GM18519 (cell line): ENCODE data around the gene GPR25.

ENCODE experiments used
- ATAC-seq: cut with Tn5 transposase; IDR thresholded peaks from one replicate; pipeline ENCODE4 v1.9.1; 2021; ENCODE audit warnings: mild to moderate bottlenecking, moderate library complexity; ENCODE audit not compliant: unreplicated experiment, low FRiP score

The GPR25 gene

GRCh38 chr1:200872446-200873115, at the start of gene GPR25:
TSS of gene GPR25 (plus strand) at chr1:200872981. CDS start at chr1:200873038, 57 bp downstream.
- ATAC-seq = no peak

- no peak for ATAC-seq
These were observed 41.7 kb upstream of the GPR25 start for GRCh38 chr1:200831091-200831490.

GRCh38 chr1:200834383-200834782, 38.4 kb upstream of the GPR25 start:
- ATAC-seq = no peak

- no peak for ATAC-seq
These were observed 36.6 kb upstream of the GPR25 start for GRCh38 chr1:200836213-200836612.

GRCh38 chr1:200837931-200838571, 34.7 kb upstream of the GPR25 start:
- no peak for ATAC-seq

GRCh38 chr1:200838676-200839445, 33.9 kb upstream of the GPR25 start:
- ATAC-seq = no peak

- no peak for ATAC-seq
These were observed 27.4 kb upstream of the GPR25 start for GRCh38 chr1:200845360-200845759.

GRCh38 chr1:200846398-200846797, 26.4 kb upstream of the GPR25 start:
- no peak for ATAC-seq

GRCh38 chr1:200849430-200849829, 23.4 kb upstream of the GPR25 start:
- no peak for ATAC-seq

- ATAC-seq = no peak
These were observed 22.2 kb upstream of the GPR25 start for GRCh38 chr1:200850554-200850953.

- ATAC-seq = no peak
These were observed 15.9 kb upstream of the GPR25 start for GRCh38 chr1:200856716-200857357.

- no peak for ATAC-seq
These were observed 15.0 kb upstream of the GPR25 start for GRCh38 chr1:200857804-200858203.

GRCh38 chr1:200861937-200862647, 10.7 kb upstream of the GPR25 start:
- ATAC-seq = no peak

- no peak for ATAC-seq
These were observed 9.9 kb upstream of the GPR25 start for GRCh38 chr1:200862713-200863415.

GRCh38 chr1:200866116-200866515, 6.7 kb upstream of the GPR25 start:
- ATAC-seq = no peak

- peak; percentile 74 for ATAC-seq
These were observed 6.3 kb upstream of the GPR25 start for GRCh38 chr1:200866521-200866920.

- no peak for ATAC-seq
These were observed 5.6 kb upstream of the GPR25 start for GRCh38 chr1:200867018-200867811.

- ATAC-seq = no peak
These were observed 3.4 kb upstream of the GPR25 start for GRCh38 chr1:200869376-200869752.

- ATAC-seq = peak; percentile 26
These were observed 2.9 kb upstream of the GPR25 start for GRCh38 chr1:200869753-200870391.
